Sciatic nerve (tissue), 2 donors: ENCODE results near the gene TMEM60. TPM values are rescaled to one million over a fixed set of nuclear protein-coding genes. Genes with fewer than 3 reads are reported as not detected.
A peak's percentile ranks its signal among the peaks of the same experiment; 100 is the strongest.

ENCODE experiments used
- ATAC-seq: fragments of 200-7000 bp; cut with Tn5 transposase; one replicate; pipeline ENCODE4 v1.9.1; 2020; ENCODE audit warnings: mild to moderate bottlenecking, moderate library complexity
- DNase-seq: peaks from one replicate; pipeline ENCODE4 v3.0.0-alpha.2; 2020; ENCODE audit warnings: low spot score
- intact Hi-C: fragments of 100-400 bp; cut with DNase I; formaldehyde crosslinking; loops from one replicate; pipeline ENCODE4 v1.14.2; 2022
- total RNA-seq: library from RNA; stranded (reverse); fragmentation: NEBNext Ultra II Directional; extraction: Animal tissue kit (Norgen Biotek cat#: 25700); gene quantifications from one replicate; pipeline ENCODE4 v1.2.1, GENCODE V29; 2021
- donor health status: DM: no; HTN: no; CAD: no.
- donor health status: DM: no; HTN: no; CAD: no.

TMEM60 gene
- total RNA-seq, 1 donor from 2014 or later = 10.1 TPM

- intact Hi-C loops = no loop called here
- DNase-seq = no peak
- no peak for ATAC-seq
These were observed 14.7 kb downstream of the TMEM60 start for GRCh38 chr7:77783545-77783944.

- intact Hi-C loops = no loop called here
- ATAC-seq (no peak), DNase-seq (no peak)
These were observed 15.1 kb downstream of the TMEM60 start for GRCh38 chr7:77783111-77783510.

GRCh38 chr7:77782383-77782782 lies 15.9 kb downstream of the TMEM60 start:
- intact Hi-C loops = no loop called here
- DNase-seq = no peak
- ATAC-seq = no peak

- DNase-seq (no peak), ATAC-seq (no peak)
- intact Hi-C loops = no loop called here
These were observed 19.7 kb downstream of the TMEM60 start for GRCh38 chr7:77778535-77778934.

GRCh38 chr7:77771901-77772300 lies 26.3 kb downstream of the TMEM60 start:
- ATAC-seq (no peak), DNase-seq (no peak)
- intact Hi-C loops = no loop called here

GRCh38 chr7:77770316-77770715 lies 27.9 kb downstream of the TMEM60 start:
- no peak for ATAC-seq
- intact Hi-C loops = no loop called here
- DNase-seq = no peak

- DNase-seq (no peak), ATAC-seq (no peak)
- intact Hi-C loops = no loop called here
These were observed 31.2 kb downstream of the TMEM60 start for GRCh38 chr7:77766801-77767605.

- ATAC-seq (peak; percentile 84), DNase-seq (no peak)
- intact Hi-C loops = no loop called here
These were observed 32.1 kb downstream of the TMEM60 start for GRCh38 chr7:77765906-77766800.

GRCh38 chr7:77765481-77765880 lies 32.8 kb downstream of the TMEM60 start:
- ATAC-seq = no peak
- DNase-seq = no peak
- intact Hi-C loops = no loop called here

- ATAC-seq = no peak
- DNase-seq = no peak
- intact Hi-C loops = no loop called here
These were observed 37.3 kb downstream of the TMEM60 start for GRCh38 chr7:77760809-77761453.

GRCh38 chr7:77759294-77759889 lies 38.8 kb downstream of the TMEM60 start:
- ATAC-seq = peak; percentile 81
- intact Hi-C loops = loop anchor here (10.0 kb wide), 1 partner anchor 105 kb away; no protein-coding TSS in a partner anchor
- peak; percentile 68 for DNase-seq

- no peak for ATAC-seq
- no peak for DNase-seq
- intact Hi-C loops = loop anchor here (10.0 kb wide), 1 partner anchor 103 kb away; no protein-coding TSS in a partner anchor
These were observed 40.6 kb downstream of the TMEM60 start for GRCh38 chr7:77757589-77757988.

- ATAC-seq (no peak), DNase-seq (no peak)
- intact Hi-C loops = loop anchor here (10.0 kb wide), 1 partner anchor 98 kb away; no protein-coding TSS in a partner anchor
These were observed 45.1 kb downstream of the TMEM60 start for GRCh38 chr7:77753173-77753572.

GRCh38 chr7:77752016-77752415 lies 46.2 kb downstream of the TMEM60 start:
- DNase-seq (no peak), ATAC-seq (peak; percentile 62)
- intact Hi-C loops = loop anchor here (10.0 kb wide), 1 partner anchor 97 kb away; no protein-coding TSS in a partner anchor

- intact Hi-C loops = no loop called here
- no peak for DNase-seq
- ATAC-seq = no peak
These were observed 50.5 kb downstream of the TMEM60 start for GRCh38 chr7:77747718-77748117.

- ATAC-seq (no peak), DNase-seq (no peak)
- intact Hi-C loops = no loop called here
These were observed 51.1 kb downstream of the TMEM60 start for GRCh38 chr7:77747178-77747577.

- ATAC-seq (no peak), DNase-seq (no peak)
- intact Hi-C loops = no loop called here
These were observed 51.4 kb downstream of the TMEM60 start for GRCh38 chr7:77746824-77747165.

- intact Hi-C loops = no loop called here
- DNase-seq = no peak
- ATAC-seq = no peak
These were observed 51.9 kb downstream of the TMEM60 start for GRCh38 chr7:77746164-77746823.

- ATAC-seq = no peak
- intact Hi-C loops = no loop called here
- DNase-seq = no peak
These were observed 52.5 kb downstream of the TMEM60 start for GRCh38 chr7:77745746-77746145.
